Activated naive CD8-positive, alpha-beta T cell treated with anti-CD3 and anti-CD28 coated beads, Interleukin-2, amount 50 U/mL, for 16 hours (primary cell): ENCODE data around the gene CDK14.

ENCODE experiments used
- DNase-seq: peaks from one replicate; pipeline ENCODE4 v3.0.0-alpha.2; 2020; ENCODE audit warnings: low read depth, low spot score

CDK14 gene

DNA sequence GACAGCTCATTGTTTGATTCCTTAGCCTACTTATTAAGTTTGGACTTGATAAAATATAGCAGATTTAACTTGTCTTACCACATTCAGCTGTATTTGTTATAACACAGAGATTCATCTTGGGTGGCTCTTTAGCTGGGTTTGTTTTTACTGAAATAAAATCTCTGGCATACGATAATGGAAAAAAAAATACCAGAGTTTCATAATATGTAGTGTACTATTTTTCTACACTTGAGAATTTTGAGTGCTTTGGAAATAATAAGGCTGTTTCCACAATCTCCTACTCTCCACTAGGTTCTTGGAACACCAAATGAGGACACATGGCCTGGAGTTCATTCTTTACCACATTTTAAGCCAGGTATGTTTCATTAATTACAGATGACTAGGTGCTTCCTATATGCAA lies 449.5 kb downstream of the CDK14 start:
- no peak for DNase-seq

DNA sequence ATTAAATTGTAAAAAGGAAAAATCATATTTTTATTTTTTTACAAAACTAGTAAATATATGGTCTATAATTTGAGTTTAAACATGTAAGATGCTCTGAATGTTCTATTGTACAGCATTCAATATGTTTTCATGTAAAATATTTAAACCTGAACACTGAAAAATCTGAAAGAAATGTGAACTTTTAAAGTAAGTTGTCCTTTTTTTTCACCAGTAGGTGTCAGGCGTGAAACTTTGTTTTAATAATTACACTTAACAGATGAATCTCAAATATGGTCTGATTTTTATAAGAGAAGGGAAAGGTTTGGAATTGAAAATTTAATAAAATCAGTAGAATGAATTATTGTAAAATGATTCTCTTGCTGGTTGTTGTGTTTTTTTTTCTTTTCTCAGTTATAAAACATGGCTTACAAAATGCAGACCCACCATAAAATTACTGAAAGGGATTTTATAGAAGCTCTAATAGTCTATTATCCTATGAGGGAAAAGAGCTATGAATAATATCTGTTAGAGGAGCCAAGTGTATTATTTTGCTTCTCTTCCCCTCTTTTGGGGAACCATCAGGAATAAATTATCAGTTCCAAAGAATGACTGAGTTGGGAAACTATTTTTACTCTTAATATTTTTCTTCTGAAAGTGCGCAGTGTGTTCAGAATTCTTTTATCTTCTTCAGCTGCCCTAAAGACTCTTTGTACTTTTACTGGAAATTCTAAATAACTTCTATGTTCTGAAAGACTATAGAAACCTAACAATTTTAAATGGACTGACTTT lies 450.4 kb downstream of the CDK14 start:
- DNase-seq: no peak

DNA sequence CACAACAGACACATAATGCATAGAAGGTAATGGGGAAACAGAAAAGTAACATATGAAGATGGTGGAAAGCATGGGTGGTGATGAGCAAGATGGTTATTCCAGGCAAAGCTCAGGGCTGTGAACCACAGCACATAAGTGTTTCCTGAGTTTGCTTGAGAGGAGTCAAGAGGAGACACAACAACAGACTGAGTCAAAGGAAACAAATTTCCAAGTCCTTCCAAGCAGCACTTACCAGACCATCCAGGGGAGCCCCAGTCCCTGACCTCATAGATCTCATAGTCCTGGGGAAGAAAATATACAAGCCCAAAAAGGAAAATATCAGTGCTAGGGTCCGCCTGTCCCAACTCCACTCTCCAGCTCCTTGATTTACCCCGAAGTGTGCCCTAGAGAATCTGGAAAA lies 451.5 kb downstream of the CDK14 start:
- no peak for DNase-seq

DNA sequence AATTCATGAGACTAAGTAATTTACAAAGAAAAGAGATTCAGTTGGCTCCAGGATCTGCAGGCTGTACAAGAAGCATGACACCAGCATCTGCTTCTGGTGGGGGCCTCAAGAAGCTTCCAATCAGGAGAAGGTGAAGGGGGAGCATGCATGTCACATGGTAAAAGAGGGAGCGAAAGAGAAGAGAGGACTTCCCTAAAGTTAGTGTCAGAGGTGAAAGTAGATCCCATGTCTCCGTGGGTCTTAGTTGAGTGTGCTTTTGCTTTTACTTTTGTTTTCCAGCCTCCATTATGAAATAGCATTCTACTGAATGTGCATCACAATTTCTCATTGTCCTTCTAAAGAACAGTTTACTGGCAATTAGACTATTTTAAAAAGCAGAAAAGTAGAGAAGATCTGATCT lies 454.6 kb downstream of the CDK14 start:
- no peak for DNase-seq

DNA sequence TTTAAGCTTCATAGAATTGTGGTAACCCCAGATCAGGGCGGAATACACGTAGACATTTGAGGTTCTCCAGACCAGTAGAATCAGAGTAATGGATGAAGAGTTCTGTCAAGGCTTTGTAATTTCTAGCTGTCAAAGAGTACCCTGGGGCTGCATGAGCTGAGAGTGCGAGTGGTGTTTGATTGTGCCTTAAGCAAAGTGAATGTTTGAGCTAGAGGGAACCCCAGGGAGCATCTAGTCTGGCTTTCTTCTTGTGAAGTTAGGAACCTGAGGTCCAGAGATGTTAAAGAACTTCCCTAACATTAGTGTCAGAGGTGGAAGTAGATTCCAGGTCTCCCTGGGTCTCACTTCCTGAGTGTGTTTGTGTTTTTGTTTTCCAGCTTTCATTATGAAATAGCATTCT lies 455.8 kb downstream of the CDK14 start:
- DNase-seq: no peak

DNA sequence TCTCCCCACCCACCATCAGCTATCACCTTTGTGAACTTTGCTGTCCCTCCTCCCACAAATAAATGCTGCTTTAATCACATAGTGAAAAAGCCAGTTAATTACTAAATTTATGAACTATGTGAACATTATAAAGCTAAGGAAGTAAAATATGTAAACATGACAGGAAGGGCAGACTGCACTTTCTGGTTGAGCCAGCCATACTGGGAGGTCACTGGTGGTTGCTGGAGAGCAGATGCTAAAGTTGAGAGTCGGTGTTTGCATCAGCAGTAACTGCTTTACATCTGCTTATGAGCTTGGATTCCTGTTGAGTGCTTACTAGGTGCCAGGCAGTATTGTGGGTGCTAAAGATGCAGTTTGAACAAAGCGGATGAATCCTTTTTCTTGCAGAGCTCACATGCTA lies 458.3 kb downstream of the CDK14 start:
- DNase-seq: no peak

DNA sequence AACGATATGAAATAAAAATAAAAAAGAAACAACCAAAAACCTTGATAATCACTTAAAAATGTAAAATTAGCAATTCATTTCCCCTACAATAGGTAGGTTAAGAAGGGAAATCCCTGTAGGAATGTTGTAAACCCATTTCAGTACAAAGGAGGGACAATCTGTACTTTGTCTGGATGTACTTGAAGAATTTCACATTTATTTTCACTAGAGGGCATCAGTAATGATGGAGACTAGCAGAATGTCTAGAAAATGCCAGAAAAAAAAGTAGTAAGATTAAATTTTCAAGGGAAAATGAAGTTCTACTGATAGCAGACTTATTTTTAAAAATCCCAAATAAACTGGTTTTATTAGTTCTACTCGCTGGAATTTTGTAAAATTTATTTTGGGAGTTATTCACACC lies 459.1 kb downstream of the CDK14 start:
- no peak for DNase-seq

DNA sequence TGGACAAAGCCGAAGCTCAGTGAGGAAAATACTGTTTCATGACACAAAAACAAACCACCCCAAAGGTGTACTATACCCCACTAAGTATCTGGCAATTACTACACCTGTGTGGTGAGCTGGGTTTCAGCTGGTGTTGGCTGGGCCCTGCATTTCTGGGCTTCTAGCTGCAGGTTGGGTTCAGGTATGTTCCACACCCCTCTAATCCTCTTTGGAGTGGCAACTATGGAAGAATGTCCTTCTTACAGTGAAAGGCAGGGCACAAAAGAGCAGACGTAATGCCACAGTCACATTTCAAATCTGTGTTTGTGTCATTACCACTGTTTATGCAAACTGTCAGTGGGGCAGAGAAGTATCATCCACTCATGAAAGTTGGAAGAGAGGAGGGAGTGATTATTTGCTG lies 466.6 kb downstream of the CDK14 start:
- no peak for DNase-seq

DNA sequence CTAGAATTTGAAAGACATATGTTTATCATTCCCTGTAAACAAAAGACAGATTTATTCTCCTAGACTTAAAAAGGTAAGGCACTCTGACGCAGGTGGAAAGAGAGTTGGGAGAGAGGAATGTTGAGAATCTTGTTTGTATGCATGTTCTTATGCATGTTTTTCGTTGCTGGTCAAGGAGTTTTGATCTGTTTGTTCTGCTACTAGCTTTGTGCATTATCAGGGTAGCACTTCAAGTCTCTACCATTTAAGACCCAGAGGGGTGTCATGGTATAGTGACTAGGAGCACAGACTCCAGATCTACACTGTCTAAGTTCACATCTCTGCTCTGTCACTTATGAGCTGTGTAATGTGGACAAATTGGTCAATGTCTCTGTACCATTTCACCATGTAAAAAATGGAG lies 467.9 kb downstream of the CDK14 start:
- no peak for DNase-seq

DNA sequence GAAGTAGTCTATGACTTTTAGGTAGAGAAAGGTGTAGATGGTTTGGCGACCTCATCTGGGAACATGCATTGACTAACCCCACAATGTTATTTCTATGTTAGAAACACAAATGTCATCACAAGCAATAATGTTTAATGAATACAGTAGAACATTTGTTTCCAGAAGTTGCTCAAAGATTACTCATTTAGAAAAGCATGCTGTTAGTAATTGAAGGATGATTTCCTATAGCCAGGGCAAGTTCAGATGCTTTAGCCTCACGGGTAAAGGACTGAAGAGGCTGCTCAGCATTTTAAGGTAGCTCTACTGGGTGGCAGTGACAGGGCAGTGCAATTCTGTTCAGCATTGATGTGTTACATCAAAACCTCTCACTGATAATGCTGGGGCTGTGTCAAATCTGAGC lies 468.8 kb downstream of the CDK14 start:
- DNase-seq: no peak

DNA sequence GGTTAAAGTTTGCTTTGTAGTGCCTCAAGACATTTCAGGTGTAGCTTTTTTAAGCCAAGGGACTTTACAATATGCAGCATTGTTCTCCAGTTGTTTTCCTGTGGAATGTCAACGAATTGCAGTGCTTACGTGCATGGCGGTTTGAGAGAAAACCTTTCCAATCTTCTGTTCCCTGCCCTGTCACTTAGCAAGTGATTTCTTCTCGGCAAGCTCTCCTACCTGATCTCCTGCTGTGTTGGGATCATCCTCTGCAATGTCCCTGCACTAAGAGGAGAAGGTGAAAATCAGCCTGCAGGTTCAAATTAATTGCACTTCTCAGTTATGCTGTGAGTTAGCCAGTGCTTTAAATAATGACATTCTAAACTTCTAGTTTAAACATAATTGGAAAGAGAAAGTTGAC lies 470.5 kb downstream of the CDK14 start:
- DNase-seq: no peak

DNA sequence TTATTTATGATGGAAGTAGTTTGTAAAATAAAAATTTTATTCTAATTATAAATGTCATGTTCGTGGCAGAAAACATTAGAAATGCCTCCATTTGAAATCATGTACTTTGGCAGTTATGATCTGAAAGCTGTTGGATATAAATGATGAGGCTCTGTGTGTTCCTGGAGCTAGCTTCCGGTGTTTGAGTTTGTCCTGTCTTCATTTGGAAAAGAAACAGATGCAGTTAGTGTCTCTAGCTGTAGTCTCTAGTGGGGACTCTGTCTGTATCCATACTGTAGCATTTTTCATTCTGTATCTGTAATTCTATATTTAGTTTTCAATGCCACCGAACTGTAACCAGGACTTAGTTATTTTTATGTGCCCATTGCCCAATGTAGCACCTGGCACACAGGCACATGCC lies 471.1 kb downstream of the CDK14 start:
- no peak for DNase-seq

DNA sequence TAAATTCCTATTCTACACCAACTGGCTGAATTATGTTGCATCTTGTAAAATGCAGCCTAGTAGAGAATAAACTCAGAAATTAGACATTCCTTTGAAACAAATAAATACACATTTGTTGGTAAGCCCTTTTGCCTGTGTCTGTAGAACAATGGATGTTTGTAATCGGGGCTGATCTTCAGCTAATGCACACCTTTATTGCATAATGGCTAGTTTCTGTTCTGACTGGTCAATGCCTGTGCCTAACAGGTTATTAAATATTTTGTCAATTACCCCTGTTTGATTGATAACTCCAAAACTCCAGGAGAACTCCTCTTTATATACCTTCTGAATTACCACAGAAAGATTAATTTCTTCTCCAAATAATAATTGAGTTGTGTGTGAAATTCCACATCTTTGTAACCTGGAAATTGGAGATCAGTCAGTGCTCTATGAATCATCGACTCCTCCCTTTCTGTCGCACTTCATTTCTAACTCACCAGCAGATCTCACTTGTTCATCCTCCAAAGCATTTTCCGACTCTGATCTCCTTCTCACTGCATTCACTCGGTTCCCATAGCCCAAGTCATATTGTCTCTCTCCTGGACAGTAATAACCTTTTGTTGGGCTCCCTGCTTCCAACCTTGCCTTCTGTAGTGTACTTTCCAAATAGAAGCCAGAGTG lies 472.1 kb downstream of the CDK14 start:
- DNase-seq: no peak

DNA sequence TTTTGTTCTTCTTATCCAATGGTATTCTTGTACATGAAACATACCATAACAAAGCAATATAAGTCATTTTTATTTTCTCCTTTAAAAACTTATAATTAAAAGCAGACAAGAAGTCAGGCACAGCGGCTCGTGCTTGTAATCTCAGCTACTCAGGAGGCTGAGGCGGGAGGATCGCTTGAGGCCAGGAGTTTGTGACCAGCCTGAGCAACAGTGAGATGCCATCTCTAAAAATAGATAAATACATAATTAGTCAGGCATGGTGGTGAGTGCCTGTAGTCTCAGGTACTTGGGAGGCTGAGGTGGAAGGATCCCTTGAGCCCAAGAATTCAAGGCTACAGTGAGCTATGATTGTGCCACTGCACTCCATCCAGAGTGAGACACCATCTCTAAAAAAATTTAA lies 473.0 kb downstream of the CDK14 start:
- DNase-seq: no peak

DNA sequence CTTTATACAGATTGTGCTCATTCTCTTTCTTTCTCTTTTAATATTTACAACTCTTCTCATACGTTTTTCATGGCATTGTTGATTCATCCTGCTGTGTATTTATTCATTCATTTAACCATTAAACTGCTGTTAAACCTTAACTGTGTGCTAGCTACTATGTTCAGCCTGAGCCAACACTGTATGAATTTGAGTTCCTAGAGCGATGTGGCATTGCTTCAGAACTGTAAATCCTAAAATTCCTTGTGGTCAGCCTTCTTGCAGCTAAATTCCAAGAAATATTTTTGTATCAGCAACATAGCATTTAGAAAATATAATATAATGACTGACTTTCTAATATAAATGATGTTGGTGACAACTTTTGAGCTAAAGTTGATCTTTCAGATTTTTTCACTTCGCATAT lies 483.4 kb downstream of the CDK14 start:
- DNase-seq: no peak

DNA sequence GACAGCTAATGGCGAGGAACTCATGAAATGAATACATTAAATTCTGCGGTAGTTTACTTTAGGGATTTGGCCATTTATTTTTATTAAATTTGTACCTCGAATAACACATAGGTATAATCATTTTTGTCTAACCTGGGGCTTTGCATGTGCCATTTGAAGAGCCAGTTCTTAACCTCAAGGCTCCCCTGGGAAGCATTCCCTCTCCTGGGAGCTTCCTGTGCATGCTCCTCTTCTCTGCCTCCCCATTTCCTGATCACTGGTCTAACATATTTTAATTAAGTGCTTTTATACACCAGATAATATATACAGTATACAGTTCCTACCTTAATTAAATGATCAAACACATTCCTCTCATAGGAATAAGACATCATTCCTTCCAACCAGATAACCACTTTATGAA lies 484.2 kb downstream of the CDK14 start:
- DNase-seq: no peak

DNA sequence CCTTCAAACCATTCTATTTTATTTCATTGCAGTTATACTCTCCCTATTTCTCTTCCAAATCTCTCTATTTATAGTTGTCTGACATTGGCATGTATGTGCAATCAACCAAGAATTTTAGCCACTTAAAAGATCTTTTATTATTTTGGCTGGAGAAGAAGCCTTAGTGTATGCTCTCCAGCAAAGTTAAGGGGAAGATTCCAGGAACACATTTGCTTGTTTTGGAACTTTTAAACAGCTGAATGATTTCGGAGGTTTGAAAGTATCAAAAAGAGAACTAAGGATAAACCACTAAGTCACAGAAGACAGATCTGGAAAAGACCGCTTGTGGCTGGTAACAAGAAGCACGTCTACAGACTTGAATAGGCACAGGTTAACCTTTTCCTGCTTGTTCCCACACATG lies 485.9 kb downstream of the CDK14 start:
- DNase-seq: no peak

DNA sequence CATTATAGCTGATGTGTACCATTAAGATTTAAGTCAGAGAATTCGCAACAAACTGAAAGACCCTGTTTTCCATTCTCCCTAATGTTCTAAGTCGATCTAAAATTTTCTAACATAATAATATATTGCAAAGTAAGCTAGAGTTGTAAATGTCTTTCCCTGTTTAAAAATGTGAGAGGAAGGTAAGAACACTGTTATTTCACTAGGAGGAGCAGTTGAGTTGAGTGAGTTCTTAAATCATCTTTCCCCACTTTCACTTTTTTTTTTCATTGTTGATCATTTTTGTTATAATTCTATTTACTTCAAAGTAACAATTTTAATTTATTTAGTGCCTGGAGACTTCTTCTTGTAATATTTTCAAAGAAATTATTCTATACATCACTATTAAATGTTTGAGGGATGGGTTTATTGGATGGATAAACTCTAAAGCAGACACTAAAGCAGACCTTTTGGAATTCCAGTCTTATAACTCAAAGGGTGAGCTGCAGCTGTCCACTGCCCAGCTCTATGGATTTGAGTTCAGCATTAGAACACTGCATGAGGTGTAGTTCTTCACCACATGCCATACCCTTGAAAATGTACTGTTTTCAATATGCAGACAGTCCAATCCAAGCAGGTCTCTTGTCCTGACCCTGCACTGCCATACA lies 486.9 kb downstream of the CDK14 start:
- DNase-seq: no peak

DNA sequence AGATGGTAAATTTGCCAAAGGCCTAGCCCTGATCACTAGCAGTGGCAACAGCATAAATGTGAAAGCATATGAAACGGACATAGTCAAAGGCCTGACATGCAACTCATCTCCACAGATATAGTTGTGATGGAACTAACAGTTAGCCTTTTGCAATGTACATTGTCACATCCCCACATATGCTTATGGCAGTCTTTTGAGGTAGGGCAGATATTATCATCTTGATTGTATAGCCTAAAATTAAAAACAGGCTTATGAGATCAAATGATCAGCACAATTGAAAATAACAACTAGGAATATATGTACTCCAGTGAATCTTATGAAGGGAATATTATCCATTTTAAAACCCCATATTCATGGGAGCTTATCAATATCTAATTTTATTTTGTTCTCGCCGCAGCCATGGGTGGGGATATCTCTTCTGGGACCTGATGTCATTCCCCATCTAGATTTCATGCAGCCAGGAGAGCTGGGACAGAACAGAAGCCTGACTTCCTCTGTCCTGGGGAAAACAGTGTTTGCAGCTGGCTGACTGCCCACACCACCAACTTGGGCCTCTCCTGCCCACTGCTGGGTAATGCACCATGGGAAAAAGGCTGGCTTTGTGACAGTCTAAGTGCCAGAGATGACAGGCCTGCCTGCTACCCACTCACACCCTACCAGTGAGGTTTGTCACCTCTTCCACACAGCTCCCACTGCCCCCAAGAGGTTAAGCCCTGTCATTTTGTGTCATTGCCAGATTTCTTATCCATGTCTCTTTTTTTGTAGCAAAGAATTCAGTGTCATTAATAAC lies 487.9 kb downstream of the CDK14 start:
- DNase-seq: no peak

DNA sequence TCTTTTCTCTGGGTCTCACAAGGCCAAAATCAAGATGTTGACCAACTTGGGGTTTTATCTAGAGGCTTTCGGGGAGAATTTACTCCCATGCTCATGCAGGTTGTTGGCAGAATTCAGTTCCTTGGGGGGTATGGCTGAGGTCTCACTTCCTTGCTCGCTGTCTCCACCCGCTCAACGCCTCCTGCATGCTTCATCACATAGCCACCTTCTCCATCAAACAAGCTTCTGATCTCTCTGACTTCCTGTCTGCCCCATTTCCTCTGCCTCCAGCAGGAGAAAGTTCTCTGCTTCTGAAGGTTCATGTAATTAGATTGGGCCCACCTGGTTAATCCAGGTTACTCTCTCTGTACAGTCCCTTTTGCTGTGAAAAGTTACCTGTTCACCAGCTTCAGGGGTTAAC lies 489.1 kb downstream of the CDK14 start:
- no peak for DNase-seq

DNA sequence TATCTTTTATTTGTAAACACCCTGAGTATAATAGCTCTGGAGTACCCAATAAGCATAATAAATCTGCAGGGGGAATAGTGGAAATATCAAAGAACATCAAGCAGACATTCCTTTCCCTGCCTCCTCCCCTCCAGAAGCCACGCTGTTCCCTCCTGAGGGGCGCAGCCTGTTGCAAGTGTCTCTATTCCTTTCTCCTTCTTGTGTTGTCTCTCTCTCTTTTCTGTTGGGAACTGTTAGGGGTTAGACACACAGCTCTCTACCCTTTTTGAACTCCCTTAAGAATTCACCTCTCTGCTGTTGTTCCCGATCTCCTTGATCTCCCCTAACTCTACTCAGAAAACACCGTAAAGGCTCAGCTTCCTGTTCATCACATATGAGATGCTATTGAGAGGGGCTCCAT lies 490.1 kb downstream of the CDK14 start:
- DNase-seq: no peak

DNA sequence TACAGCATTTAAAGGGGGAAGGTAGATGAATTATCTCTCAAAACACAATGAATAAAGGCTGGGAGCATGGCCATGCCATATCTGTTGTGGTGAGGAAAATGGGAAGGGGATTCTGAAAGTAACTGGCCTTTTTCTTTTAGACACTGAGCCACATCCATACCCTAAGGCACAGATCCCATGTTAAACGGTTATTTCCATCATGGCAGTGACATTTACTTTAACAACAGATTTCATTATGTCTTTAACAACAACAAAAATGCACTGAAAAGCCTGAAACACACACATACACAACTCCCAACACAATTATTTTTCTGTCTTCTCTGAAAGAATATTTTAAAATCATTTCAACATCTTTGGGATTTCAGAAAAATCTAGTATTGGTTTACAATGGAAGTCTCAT lies 492.0 kb downstream of the CDK14 start:
- DNase-seq: no peak
